Lung microvascular endothelial cell (primary cell): ENCODE data around the gene CACNA1I. TPM values are rescaled to one million over a fixed set of nuclear protein-coding genes. Genes with fewer than 3 reads are reported as not detected.

Experiments used
- DNase-seq, 2 donors: peaks; one replicate each; pipeline versions ENCODE4 v3.0.0 to v3.0.0-alpha.2; 2010; ENCODE audit warnings: low read depth in 2 of 2
- total RNA-seq: library from RNA; depleted of rRNA; stranded (reverse); fragments of >200 nt; gene quantifications from 2 replicates; pipeline ENCODE4 v1.2.1, GENCODE V29; 2014

The CACNA1I gene
- total RNA-seq, 1 donor from 2014 or later: not detected

DNA sequence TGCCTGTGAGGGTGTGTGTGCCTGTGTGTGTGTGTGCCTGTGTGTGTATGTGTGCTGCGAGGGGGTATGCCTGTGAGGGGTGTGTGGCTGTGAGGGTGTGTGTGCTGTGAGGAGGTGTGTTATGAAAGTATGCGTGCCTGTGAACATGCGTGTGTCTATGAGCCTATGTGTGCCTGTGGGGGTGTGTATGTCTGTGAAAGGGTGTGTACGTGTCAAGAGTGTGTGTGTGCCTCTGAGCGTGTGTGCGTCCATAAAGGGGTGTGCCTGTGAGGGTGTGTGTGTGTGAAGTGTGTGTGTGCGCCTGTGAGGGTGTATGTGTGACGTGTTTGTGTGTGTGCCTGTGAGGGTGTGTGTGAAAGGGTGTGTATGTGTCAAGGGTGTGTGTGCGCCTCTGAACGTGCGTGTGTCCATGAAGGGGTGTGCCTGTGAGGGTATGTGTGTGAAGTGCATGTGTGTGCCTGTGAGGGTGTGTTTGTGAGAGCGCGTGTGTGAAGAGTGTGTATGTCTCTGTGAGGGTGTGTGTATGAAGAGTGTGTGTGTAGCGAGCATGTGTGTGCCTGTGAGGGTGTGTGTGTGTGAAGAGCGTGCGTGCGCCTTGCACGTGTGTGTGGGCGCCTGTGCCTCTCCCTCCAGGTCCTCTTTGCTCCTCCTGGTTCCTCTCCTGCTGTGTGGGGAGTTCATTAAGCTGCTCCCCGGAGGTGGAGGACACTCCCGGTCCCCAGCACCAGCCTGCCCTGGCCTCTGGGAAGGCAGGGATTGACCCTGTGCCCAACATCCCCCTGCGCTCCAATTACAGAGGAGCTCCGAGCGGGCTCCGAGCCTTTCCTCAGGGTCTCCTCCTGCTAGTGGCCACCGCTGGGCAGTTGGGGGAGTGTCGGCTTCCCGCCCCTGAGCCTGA is 53.3 kb downstream of the CACNA1I start:
- no peak for DNase-seq

DNA sequence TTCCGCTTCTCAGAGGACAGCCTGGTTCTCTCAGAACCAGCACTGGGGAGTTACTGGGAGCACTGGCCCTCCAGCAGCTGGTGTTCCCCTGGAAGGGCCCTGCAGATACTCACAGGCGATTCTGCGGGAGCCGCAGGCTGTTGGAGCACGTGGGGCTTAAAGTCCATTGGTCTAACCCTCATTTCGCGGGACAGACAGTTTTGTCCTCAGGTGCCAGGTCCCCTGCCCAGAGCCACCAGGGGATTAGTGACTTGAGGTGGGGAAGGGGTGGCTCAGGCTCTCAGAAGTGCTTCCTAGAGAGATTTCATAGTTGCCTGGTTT is 53.9 kb downstream of the CACNA1I start:
- DNase-seq: no peak

DNA sequence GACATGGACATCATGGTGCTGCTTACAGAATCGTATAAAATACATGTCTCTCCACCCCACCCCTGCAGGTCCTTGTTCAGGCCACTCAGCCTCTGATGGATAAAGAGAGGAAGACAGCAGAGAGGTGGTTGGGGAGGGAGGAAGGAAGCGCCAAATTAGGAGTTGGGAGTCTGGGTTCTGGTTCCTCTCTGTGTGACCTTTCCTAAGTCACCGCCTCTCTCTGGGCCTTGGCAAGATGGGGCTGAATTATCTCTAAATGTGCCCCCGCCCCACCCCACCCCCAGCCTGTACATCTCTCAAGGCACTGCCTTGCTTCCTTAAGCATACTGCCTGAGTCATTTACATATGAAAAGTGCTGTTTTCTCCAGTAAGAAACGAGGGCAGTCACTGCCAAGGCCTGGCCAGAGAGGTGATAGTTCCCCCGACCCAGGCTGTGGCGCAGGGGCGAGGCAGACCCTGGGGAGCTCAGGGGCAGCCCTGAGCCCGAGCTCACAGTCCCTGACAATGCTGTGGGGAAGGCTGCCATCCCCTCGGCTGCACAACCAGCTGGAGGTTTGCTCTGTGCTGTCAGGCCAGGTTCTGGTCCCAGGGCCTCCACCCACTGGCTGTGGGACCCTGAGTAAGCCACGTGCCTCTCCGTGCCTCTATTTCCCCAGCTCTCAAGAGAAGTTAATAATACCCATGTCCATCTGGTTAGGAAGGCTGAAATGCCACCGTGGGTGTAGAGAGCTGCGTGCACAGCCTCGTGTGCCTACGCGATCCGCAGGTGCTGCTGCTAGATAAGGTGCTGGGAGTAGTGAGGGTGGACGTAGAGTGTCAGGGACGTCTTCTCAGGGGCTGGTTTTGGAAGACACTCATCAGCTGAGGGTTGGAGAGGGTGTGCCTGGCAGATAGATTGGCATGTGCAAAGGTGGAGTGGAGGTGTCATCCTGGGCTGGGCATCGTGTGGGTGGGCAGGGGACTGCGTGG is 55.3 kb downstream of the CACNA1I start:
- DNase-seq: no peak

DNA sequence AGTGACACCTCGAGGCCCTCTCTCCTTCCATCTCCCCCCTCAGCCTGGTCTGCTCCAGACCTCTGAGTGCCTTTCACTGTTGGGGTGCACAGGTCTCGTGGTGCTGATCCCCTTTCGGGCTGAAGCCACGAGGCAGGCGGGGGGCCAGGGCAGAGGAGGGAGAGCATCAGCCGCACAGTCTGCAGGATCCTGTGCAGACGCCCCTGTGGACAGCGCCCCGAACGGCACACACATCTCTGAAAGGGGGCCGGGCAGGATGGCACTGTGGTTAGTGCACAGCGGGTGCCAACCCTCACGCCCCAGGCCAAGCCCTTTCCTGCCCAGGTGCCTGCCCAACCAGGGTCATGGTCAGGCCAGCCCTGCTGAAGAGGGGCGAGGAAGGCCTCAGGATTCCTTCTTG is 56.7 kb downstream of the CACNA1I start:
- DNase-seq: no peak

DNA sequence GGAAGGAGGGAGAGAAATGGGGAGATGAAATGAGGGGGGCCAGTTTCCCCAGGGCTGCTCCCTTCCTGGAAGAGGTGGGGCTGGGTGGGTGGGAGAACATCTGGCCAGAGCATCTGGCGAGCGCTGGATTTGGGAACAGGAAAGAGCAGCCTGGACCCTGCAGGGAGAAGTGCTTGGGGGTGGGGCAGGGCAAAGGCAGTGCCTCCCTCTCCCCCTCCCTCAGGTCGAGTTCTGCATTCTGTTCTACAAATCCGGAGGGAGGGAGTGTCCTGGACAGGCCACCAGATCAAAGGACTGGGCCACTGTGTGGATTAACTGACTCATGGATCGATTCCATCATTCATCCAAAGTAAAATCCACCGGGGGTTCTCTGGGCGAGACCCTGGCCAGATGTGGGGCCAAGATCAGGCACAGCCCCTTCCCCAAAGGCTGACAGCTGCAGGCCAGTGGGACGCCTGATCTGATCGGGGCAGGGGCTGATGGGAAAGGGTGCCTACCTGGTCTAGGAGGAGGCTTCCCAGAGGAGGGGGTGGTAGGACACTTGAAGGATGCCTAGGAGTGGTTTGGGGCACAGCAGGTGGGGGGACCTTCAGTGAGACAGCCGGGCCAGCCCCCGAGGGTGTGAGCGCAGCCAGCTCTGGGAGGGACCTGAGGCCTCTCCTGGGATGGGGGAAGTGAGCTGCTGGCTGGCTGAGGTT is 57.5 kb downstream of the CACNA1I start:
- DNase-seq: no peak

DNA sequence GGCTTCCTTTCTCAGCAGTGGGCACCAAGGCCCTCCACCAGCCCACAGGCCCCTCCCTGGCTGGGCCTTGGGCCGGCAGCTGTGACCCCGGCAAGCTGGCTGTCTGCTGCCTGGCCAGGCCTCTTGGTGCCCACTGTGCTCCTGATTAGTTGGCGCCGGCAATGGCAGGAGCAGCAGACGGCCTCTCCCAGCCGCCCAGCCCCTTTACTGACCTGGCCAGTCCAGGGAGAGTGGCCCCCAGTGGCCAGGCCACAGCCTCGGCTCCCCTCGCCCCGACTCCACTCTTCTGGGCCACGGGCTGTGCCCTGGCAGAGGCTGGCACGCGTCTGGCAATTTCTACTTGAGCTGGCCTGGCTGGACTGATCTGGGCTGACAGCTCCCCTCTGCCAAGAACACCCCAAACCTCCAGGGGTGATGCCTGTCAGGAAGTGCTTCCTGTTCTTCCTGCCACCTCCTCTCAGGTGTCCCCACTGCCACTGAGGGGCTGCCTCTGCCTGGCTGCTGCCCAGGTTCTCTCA is 58.1 kb downstream of the CACNA1I start:
- DNase-seq: no peak

DNA sequence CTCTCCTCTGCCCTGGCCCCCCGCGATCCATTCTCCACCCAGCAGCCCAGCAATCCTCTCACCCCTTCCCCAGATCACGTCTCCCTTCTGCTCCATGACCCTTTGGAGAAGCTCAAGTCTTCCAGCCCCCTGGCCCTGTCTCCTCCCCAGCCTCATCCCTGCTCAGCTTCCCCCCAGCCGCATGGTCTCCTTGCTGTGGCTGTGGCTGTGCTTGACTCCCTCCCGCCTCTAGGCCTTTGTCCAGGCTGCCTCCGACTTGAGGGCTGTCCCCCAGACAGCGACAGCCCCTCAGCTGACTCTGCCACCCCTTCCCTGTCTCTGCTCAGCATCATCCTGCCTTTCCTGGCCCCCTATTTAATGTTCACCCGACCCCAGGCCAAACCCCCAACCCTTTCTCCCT is 59.3 kb downstream of the CACNA1I start:
- DNase-seq: no peak

DNA sequence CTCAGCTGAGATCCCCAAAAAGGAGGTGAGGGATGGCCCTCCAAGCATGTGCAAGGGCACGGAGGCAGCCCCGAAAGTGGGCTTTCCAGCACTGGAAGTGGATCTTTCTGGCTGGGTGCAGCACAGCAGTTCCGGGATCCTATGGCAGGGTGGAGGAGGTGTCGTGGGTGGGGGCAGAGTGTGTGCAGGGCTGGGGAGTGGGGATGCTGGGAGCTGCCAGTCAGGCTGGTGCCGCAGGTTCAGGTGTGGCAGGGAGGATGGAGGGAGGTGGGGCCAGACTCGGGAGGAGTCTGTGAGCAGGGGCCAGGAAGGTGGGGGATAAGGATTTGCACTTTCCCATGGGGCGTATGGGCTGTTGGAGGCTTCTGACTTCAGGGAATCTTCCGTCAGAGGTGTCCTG is 60.2 kb downstream of the CACNA1I start:
- no peak for DNase-seq

DNA sequence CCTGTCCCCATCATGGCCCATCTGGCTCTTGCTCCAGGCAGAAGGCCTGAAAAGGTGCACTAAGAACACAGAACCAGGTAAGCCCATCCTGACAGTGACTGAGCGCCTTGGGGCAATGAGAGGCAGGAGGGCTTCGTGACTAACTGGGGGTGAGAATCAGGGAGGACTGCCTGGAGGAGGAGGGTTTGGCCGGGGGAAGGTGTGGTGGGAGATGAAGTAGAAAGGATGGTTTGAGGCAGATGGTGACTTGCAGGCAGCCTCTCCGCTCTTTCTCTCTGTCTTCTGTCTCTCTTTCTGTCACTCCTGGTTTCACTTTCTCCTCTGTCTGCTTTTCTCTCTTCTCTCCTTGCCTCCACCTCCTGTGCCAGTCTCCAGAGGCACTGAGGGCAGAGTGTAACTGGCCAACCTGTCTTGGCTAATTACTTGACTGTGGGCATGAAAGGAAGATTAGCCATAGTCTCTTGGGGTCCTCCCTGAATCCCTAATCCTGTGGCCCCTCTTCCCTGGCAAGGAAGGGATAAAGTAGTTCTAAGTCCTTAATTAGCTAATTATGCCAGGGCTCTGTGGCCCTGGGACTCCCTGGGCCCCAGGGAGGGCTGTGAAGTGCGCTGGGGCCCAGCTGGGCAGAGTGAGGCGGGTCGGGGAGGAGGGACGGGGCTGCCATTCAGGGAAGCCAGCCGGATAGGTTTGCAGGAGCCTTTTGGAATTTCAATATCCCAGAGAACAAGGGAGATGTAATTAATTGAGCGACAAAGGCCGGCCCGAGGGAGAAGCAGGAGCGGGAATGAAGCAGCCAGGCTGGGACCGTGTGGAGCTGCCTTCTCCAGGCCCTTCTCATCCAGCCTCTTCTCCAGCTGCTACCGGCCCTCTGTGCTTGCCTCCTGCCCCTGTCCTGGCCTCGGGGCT is 61.1 kb downstream of the CACNA1I start:
- DNase-seq: no peak

DNA sequence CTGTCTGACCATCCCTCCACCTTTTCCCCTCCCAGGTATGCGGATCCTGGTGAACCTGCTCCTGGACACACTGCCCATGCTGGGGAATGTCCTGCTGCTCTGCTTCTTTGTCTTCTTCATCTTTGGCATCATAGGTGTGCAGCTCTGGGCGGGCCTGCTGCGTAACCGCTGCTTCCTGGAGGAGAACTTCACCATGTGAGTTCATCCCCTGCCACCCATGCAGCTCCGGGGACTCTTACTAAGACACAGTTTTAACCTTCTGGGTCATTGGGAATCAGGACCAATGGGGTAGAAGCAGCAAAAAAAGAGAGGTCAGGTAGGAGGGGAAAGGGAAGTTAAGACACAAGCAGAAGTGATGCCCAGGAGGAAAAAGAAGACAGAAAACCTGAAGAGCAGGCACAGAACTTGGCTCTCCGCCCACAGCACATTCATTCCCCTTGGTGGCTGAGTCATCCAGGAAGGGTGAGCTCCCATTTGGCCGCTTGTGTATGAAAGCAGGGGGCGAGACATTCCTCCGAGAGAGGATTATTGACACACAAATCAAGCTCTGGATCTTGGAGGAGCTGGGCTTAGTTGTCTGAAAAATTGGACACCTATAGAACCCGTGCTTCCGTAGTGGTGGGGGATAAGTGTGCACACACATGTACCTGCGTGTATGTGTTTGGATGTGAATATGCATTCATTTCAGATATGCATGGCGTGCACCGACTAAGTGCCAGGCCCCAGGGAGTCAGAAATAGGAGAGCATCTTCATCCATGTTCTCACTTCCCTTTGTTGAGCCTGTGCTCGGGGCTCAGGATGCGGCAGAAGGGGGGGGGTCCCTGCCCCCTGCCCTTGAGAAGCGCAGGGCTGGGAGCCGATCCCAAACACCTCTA is 64.2 kb downstream of the CACNA1I start:
- DNase-seq: peak; percentile 70 to 88

DNA sequence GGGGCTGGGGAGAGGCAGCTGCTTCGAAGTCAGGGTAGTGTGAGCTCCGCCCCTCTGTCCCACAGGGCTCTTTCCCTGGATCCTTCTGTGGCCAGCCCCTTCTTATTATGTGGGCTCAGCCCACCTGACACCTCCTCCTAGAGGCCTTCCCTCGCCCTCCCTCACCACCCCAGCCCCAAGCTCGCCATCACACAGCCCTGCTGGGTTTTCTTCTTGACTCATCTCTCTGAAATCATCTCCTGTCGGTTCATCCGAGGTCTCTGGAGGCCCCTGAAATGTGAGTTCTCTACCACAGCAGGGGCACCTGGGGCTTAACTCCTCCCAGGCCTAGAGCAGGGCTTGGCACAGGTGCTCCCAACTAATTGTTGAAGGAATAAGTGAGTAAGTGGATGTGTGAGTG is 65.2 kb downstream of the CACNA1I start:
- no peak for DNase-seq

DNA sequence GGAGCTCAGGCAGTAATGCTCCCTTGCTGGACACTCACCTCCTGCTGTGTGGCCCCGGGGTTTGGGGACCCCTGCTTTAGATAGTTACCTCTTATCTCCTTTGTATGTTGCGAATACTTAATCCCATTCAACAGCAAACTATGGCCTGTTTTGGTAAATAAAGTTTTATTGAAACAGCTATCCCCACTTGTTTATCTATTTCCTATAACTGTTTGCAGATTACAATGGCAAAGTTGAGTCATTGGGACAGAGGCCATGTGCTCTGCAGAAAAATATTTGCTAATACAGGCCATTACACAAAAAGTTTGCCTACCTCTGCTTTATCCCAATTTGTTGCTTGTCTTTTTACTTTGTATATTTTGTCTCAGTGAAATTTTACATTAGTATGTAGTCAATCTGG is 68.4 kb downstream of the CACNA1I start:
- DNase-seq: no peak

DNA sequence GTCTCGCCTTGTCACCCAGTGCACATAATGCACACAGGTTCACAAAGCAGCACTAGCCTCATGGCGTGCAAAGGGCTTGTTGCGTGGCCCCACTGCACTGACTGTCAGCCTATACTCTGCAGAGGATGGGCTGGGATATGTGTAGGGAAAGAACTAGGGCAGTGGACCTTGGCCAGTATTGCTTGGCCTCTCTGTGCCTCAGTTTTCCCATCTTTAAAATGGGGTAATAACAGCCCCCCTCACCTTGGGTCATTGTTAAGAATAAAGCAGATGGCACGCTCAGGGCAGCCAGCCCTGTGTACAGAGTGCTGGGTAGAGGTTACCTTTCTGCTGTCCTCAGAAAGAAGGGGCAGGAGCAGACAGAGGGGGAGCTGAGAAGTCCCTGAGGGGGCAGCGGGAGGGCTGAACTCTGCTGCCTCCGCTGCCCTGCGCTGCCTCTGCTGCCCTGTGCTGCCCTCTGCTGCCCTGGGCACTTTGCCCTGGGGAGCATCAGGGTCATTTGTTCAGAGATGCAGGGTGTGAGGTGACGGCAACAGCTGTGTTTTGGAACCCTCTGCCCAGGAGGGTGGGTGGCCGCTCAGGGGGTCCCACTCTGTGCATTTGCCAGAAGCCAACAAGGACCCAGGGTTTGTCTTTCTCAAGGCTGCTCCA is 71.2 kb downstream of the CACNA1I start:
- no peak for DNase-seq

DNA sequence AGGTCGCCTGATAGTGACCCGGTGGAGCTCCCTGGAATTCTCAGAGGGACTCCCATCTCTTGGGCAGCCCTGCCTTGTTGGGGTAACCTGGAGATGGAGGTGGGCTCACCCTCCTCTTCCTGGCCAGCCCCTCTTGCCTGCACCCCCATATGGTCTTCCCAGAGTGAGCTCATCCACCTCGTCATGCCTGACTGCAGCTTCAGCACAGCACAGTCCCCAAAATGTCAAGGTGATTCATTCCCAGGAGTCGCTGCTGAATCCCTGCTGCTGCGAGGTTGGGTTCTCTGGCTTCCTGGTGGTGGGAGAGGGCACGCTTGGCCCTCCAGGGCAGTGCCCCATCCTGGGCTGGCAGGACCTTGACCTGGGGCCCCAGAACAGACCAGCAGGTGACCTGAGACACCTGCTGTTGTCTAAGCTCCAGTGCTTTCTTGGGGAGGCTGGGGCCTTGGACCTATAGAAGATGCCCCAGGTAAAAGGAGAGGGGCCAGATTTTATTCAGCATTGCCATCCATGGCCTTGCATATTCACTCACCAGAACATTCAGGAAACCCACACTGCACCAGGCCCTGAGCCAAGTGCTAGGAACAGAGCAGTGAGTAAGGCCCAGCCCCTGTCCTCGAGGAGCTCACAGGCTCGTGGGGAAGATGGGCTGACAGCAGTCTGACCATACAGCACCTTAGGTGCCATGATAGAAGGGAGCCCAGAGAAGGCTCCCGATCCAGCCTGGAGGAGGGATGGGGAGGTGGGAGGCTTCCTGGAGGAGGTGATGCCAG is 72.9 kb downstream of the CACNA1I start:
- peak in 1 of 2 donors; percentile 10 for DNase-seq

DNA sequence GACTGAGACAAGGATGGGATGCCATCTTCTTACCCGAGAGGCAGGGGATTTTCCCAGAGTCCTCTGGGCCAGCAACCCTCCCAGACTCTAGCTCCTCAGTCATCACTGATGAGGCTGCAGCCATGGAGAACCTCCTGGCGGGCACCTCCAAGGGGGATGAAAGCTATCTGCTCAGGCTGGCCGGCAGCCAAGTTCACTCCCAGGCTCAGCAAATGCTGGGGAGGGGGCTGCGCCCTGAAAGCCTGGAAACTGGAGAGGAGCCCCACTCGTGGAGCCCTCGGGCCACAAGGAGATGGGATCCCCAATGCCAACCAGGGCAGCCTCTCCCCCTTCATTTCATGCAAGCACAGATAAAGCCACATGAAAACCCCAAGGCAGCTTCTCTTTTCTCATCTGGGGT is 75.0 kb downstream of the CACNA1I start:
- no peak for DNase-seq

DNA sequence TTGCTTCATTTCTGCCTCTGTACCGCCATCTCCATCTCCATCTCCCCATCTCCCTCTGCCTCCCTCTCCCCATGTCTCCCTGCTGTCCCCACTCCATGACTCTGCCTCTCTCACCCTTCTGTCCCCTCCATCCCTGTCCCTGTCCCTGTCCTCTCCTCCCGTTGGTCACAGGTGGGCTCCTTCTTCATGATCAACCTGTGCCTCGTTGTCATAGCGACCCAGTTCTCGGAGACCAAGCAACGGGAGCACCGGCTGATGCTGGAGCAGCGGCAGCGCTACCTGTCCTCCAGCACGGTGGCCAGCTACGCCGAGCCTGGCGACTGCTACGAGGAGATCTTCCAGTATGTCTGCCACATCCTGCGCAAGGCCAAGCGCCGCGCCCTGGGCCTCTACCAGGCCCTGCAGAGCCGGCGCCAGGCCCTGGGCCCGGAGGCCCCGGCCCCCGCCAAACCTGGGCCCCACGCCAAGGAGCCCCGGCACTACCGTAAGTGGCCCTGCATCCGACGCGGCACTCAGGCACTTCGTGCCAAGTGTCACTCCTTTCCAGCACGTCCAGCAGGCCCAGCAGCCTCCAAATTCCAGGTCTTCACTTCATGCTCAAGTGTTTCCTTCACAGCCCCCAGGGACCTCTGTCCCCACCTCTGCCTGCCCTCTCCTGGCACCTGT is 76.0 kb downstream of the CACNA1I start:
- DNase-seq: no peak

DNA sequence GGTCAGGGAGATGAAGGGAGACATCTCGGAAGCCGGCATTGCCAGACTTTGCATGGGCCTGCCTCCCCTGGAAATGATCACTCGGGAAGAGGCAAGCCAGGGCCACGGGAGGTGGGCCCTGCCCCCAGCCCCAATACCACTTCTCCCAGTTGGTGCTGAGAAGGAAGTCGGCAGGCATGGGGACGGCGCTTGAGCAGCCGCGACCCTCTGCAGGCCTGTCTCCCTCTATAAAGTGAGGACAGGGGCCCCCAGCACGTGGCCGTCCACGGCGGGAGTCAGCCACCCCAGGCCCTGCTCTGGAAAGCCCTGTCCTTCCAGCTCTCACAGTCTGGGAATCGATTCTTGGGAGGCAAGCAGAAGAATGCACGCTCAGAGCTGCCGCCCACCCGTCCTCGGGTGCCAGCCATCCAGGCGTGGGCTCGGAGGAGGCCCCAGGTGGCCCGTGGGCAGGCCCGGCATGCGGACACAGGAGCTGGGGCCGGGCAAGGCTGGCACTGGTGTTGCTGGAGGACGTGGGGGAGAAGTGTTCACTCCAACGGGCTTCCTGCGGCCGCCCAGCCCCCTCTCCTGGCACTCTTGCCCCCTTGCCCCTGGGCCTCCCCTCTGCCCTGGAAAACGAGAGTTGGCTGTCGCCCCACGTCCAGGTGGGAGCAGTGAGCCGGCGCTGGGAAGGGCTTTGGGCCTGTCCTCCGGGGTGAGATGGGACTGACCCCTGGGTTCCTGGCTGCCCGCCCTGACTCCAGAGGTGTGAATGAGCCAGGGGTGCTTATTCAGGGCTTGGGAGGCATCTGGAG is 77.5 kb downstream of the CACNA1I start:
- no peak for DNase-seq
